OCI-LY3 (cell line): ENCODE measurements around the gene MCC.

Experiments used
- CTCF ChIP-seq: fragments of 200-600, 300-600 bp; sonication (generic); IDR thresholded peaks from 2 replicates; pipeline ENCODE4 v1.5.1; 2014; ENCODE audit warnings: antibody characterized with exemption, low read length, low read depth
- EZH2phosphoT487 ChIP-seq: fragments of 200-600 bp; shearing (Covaris generic); IDR thresholded peaks from 2 replicates; pipeline ENCODE4 v1.6.1; 2018; ENCODE audit warnings: antibody characterized with exemption, mixed run types, low read depth

- TF ChIP-seq CTCF (no peak), EZH2phosphoT487 (no peak)
Observed at GRCh38 chr5:113378081-113378480, 110.2 kb downstream of the MCC start.
